MM.1S (cell line): Measurements from ENCODE around the gene NCOA1.

Experiments used
- DNase-seq: peaks from one replicate; pipeline ENCODE4 v3.0.0-alpha.2; 2015
- H2AFZ ChIP-seq: fragments of 300-600 bp; sonication (generic); 2 replicates; pipeline ENCODE4 v1.6.0; 2016; ENCODE audit warnings: antibody characterized with exemption, low read length
- H3F3A ChIP-seq: fragments of 300-600 bp; sonication (generic); 2 replicates; pipeline ENCODE4 v1.6.1; 2016; ENCODE audit warnings: mild to moderate bottlenecking, antibody characterized with exemption, low read length, moderate library complexity, mixed read lengths; ENCODE audit not compliant: insufficient read depth
- H3K27ac ChIP-seq: fragments of 300-600 bp; sonication (generic); 2 replicates; pipeline ENCODE4 v1.5.1; 2016; ENCODE audit warnings: mild to moderate bottlenecking, low read length
- H3K27me3 ChIP-seq: fragments of 300-600 bp; sonication (generic); replicated peaks from 2 replicates; pipeline ENCODE4 v1.6.0; 2016; ENCODE audit warnings: low read length; ENCODE audit not compliant: insufficient read depth
- H3K36me3 ChIP-seq: fragments of 300-600 bp; sonication (generic); replicated peaks from 2 replicates; pipeline ENCODE4 v1.6.1; 2016; ENCODE audit warnings: mild to moderate bottlenecking, low read length, mixed read lengths; ENCODE audit not compliant: insufficient read depth
- H3K4me1 ChIP-seq: fragments of 300-600 bp; sonication (generic); 2 replicates; pipeline ENCODE4 v1.6.1; 2016; ENCODE audit warnings: low read length, mixed read lengths
- H3K4me2 ChIP-seq: fragments of 300-600 bp; sonication (generic); 2 replicates; pipeline ENCODE4 v1.6.0; 2016; ENCODE audit warnings: low read depth, low read length
- H3K4me3 ChIP-seq: fragments of 300-600 bp; sonication (generic); 2 replicates; pipeline ENCODE4 v1.5.1; 2016; ENCODE audit warnings: low read length, mixed read lengths
- H3K79me2 ChIP-seq: fragments of 300-600 bp; sonication (generic); 2 replicates; pipeline ENCODE4 v1.6.1; 2016; ENCODE audit warnings: mixed run types, low read length, mixed read lengths
- H3K9ac ChIP-seq: fragments of 300-600 bp; sonication (generic); 2 replicates; pipeline ENCODE4 v1.6.1; 2016; ENCODE audit warnings: low read length, mixed read lengths
- H3K9me2 ChIP-seq: fragments of 300-600 bp; sonication (generic); replicated peaks from 2 replicates; pipeline ENCODE4 v1.6.1; 2016; ENCODE audit warnings: mild to moderate bottlenecking, low read length, mixed read lengths; ENCODE audit not compliant: insufficient read depth
- H3K9me3 ChIP-seq: fragments of 300-600 bp; sonication (generic); replicated peaks from 2 replicates; pipeline ENCODE4 v1.6.1; 2016; ENCODE audit warnings: mild to moderate bottlenecking, low read length, mixed read lengths; ENCODE audit not compliant: insufficient read depth
- H4K20me1 ChIP-seq: fragments of 300-600 bp; sonication (generic); 2 replicates; pipeline ENCODE4 v1.6.1; 2016; ENCODE audit warnings: mild to moderate bottlenecking, low read length, moderate library complexity, mixed read lengths; ENCODE audit not compliant: insufficient read depth
- EZH2 ChIP-seq: fragments of 300-600 bp; sonication (generic); optimal IDR thresholded peaks from 2 replicates; pipeline ENCODE3; 2017; ENCODE audit warnings: low read depth, mild to moderate bottlenecking, antibody characterized with exemption, low read length, mixed read lengths
- EZH2phosphoT487 ChIP-seq: fragments of 300-600 bp; sonication (generic); IDR thresholded peaks from 2 replicates; pipeline ENCODE4 v1.6.1; 2018; ENCODE audit warnings: antibody characterized with exemption, low read length
- TF ChIP-seq, protein P1 (sequence below): fragments of 300-600 bp; sonication (generic); IDR thresholded peaks from 2 replicates; pipeline ENCODE4 v1.5.1; 2016; ENCODE audit warnings: antibody characterized with exemption, low read length, mixed read lengths

NCOA1 gene

DNA sequence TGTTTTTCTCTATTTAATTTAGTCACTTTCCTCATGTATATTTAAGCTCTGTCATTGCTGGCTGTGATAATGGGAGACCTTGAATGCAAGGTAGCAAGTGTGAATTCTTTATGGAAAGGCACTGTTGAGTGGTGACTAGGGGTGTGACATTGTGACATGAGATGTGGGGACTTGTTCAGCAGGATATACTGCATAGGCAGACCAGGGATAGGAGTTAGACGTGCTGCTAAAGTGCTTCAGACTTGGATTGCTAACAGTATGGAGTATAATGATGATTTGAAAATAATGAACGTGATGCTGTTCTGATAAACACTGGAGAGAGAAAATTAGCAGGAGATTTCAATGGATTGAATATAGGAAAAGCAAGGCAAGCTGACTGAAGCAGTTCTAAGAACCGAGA lies 135.1 kb downstream of the NCOA1 start:
- Histone ChIP-seq H3F3A (no peaks in the 10 kb centered on the region), H2AFZ (no peak overlapping the region), H3K9me3 (no peaks in the 10 kb centered on the region), H3K9ac (no peak overlapping the region), H3K36me3 (no peaks in the 10 kb centered on the region), H3K27me3 (no peaks in the 10 kb centered on the region), H4K20me1 (no peaks in the 10 kb centered on the region), H3K4me1 (no peaks in the 10 kb centered on the region), H3K4me3 (no peak overlapping the region), H3K79me2 (no peaks in the 10 kb centered on the region), H3K27ac (no peak overlapping the region), H3K4me2 (no peak overlapping the region), H3K9me2 (no peaks in the 10 kb centered on the region)
- no peak for TF ChIP-seq EZH2
- no peak for TF ChIP-seq EZH2phosphoT487
- TF ChIP-seq, protein P1, sequence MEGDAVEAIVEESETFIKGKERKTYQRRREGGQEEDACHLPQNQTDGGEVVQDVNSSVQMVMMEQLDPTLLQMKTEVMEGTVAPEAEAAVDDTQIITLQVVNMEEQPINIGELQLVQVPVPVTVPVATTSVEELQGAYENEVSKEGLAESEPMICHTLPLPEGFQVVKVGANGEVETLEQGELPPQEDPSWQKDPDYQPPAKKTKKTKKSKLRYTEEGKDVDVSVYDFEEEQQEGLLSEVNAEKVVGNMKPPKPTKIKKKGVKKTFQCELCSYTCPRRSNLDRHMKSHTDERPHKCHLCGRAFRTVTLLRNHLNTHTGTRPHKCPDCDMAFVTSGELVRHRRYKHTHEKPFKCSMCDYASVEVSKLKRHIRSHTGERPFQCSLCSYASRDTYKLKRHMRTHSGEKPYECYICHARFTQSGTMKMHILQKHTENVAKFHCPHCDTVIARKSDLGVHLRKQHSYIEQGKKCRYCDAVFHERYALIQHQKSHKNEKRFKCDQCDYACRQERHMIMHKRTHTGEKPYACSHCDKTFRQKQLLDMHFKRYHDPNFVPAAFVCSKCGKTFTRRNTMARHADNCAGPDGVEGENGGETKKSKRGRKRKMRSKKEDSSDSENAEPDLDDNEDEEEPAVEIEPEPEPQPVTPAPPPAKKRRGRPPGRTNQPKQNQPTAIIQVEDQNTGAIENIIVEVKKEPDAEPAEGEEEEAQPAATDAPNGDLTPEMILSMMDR, result no peak
- no peak for DNase-seq

GRCh38 chr2:24628746-24629145 lies 137.7 kb downstream of the NCOA1 start:
- Histone ChIP-seq H4K20me1 (no peaks in the 10 kb centered on the region), H3K4me1 (no peaks in the 10 kb centered on the region), H3K9me3 (no peaks in the 10 kb centered on the region), H3K9me2 (no peaks in the 10 kb centered on the region), H3K36me3 (no peaks in the 10 kb centered on the region), H3K79me2 (no peaks in the 10 kb centered on the region), H3K9ac (no peak overlapping the region), H2AFZ (no peak overlapping the region), H3F3A (no peaks in the 10 kb centered on the region), H3K27ac (no peak overlapping the region), H3K27me3 (no peaks in the 10 kb centered on the region), H3K4me3 (no peak overlapping the region), H3K4me2 (no peak overlapping the region)
- DNase-seq, result no peak
- TF ChIP-seq EZH2 (no peak), EZH2phosphoT487 (no peak)
- TF ChIP-seq, protein P1, result no peak

GRCh38 chr2:24632172-24632571 lies 141.1 kb downstream of the NCOA1 start:
- Histone ChIP-seq H3F3A (no peaks in the 10 kb centered on the region), H4K20me1 (no peaks in the 10 kb centered on the region), H3K4me2 (no peak overlapping the region), H3K9me3 (no peaks in the 10 kb centered on the region), H3K9me2 (no peaks in the 10 kb centered on the region), H3K4me3 (no peak overlapping the region), H3K79me2 (no peaks in the 10 kb centered on the region), H3K27me3 (no peaks in the 10 kb centered on the region), H2AFZ (no peak overlapping the region), H3K4me1 (no peaks in the 10 kb centered on the region), H3K9ac (no peak overlapping the region), H3K36me3 (no peaks in the 10 kb centered on the region), H3K27ac (no peak overlapping the region)
- DNase-seq, result no peak
- no peak for TF ChIP-seq EZH2
- TF ChIP-seq, protein P1, result no peak
- no peak for TF ChIP-seq EZH2phosphoT487

DNA sequence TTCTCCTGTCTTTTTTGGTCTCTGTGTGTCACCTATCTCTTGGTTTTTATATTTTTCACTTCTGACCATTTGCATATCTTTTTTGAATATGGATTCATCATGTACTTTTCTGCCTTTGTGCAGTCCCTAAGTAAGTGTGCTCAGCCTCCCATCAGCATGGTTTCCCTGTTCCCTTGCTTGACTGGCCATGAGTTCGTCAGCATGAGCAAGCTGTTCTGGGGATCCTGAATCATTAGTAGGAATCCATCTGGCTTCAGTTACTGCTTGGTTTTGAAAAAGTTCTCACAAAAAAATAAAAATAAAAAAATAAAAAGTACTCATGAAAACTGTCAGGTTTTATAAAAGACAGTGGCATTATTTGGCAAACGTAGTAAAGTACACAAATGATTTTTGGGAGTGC lies 144.1 kb downstream of the NCOA1 start:
- Histone ChIP-seq H3K9ac (no peak overlapping the region), H3K4me1 (no peaks in the 10 kb centered on the region), H3F3A (no peaks in the 10 kb centered on the region), H3K4me3 (no peak overlapping the region), H3K79me2 (no peaks in the 10 kb centered on the region), H3K4me2 (no peak overlapping the region), H3K9me2 (no peaks in the 10 kb centered on the region), H3K27ac (no peak overlapping the region), H2AFZ (no peak overlapping the region), H3K36me3 (no peaks in the 10 kb centered on the region), H3K27me3 (no peaks in the 10 kb centered on the region), H3K9me3 (no peaks in the 10 kb centered on the region), H4K20me1 (no peaks in the 10 kb centered on the region)
- TF ChIP-seq, protein P1, result no peak
- TF ChIP-seq EZH2, result no peak
- TF ChIP-seq EZH2phosphoT487, result no peak
- DNase-seq, result no peak
